ENCODE data around the gene VMP1.

Gene VMP1

GRCh38 chr17:59858167-59858816 lies 150.8 kb downstream of the VMP1 start:
- Histone ChIP-seq H3K27me3 (replicated peaks; ENCODE audit: control insufficient read depth, insufficient read depth, low read length) (no peaks in the 10 kb centered on the region), H3K36me3 (ENCODE audit: control insufficient read depth, insufficient read depth, low read length) (no peaks in the 10 kb centered on the region; the same call in 1 of the 2 replicates), H3K4me3 (replicated peaks; ENCODE audit: low read depth, low read length) (no peak overlapping the region)
- TF ChIP-seq, protein P1, sequence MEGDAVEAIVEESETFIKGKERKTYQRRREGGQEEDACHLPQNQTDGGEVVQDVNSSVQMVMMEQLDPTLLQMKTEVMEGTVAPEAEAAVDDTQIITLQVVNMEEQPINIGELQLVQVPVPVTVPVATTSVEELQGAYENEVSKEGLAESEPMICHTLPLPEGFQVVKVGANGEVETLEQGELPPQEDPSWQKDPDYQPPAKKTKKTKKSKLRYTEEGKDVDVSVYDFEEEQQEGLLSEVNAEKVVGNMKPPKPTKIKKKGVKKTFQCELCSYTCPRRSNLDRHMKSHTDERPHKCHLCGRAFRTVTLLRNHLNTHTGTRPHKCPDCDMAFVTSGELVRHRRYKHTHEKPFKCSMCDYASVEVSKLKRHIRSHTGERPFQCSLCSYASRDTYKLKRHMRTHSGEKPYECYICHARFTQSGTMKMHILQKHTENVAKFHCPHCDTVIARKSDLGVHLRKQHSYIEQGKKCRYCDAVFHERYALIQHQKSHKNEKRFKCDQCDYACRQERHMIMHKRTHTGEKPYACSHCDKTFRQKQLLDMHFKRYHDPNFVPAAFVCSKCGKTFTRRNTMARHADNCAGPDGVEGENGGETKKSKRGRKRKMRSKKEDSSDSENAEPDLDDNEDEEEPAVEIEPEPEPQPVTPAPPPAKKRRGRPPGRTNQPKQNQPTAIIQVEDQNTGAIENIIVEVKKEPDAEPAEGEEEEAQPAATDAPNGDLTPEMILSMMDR (IDR thresholded peaks at IDR 0.05; ENCODE audit: insufficient read depth, low read length, poor library complexity, severe bottlenecking): no peak
- DNase-seq (ENCODE audit: extremely low read depth, insufficient read length): no peak

- no peaks in the 10 kb centered on the region; the same call in 1 of the 2 replicates for H3K36me3 ChIP-seq (ENCODE audit: control insufficient read depth, insufficient read depth, low read length)
- H3K27me3 ChIP-seq (replicated peaks; ENCODE audit: control insufficient read depth, insufficient read depth, low read length): no peaks in the 10 kb centered on the region
- H3K4me3 ChIP-seq (replicated peaks; ENCODE audit: low read depth, low read length): no peak overlapping the region
- TF ChIP-seq, protein P1 (IDR thresholded peaks at IDR 0.05; ENCODE audit: insufficient read depth, low read length, poor library complexity, severe bottlenecking): no peak
- DNase-seq (ENCODE audit: extremely low read depth, insufficient read length): no peak
Observed at GRCh38 chr17:59858932-59859331, 151.5 kb downstream of the VMP1 start.

GRCh38 chr17:59859444-59860025 lies 152.1 kb downstream of the VMP1 start:
- Histone ChIP-seq H3K27me3 (replicated peaks; ENCODE audit: control insufficient read depth, insufficient read depth, low read length) (no peaks in the 10 kb centered on the region), H3K4me3 (replicated peaks; ENCODE audit: low read depth, low read length) (no peak overlapping the region), H3K36me3 (ENCODE audit: control insufficient read depth, insufficient read depth, low read length) (no peaks in the 10 kb centered on the region; the same call in 1 of the 2 replicates)
- no peak for DNase-seq (ENCODE audit: extremely low read depth, insufficient read length)
- TF ChIP-seq, protein P1 (IDR thresholded peaks at IDR 0.05; ENCODE audit: insufficient read depth, low read length, poor library complexity, severe bottlenecking): peak; percentile 40

DNA sequence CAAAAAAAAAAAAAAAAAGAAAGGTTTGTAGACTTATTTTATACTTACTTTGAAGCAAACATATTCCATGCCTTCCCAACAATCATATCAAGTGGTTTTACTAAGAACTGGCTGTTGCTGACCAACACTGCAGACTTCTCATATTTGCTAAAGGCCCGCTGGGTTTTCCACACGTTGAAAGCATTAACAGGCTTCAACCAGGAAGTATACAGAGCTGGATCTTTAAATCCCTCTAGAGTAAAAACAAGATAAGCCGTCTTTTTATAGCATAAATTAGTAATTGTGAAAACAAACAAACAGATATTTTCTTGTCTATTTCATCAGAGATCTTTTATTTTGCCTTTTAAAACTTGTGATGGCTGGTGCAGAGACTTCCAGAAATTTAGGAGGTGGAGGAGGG lies 156.2 kb downstream of the VMP1 start:
- no peak for DNase-seq (ENCODE audit: extremely low read depth, insufficient read length)
- Histone ChIP-seq H3K27me3 (replicated peaks; ENCODE audit: control insufficient read depth, insufficient read depth, low read length) (no peaks in the 10 kb centered on the region), H3K36me3 (ENCODE audit: control insufficient read depth, insufficient read depth, low read length) (no peaks in the 10 kb centered on the region; the same call in none of the 2 replicates), H3K4me3 (replicated peaks; ENCODE audit: low read depth, low read length) (no peak overlapping the region)
- TF ChIP-seq, protein P1 (IDR thresholded peaks at IDR 0.05; ENCODE audit: insufficient read depth, low read length, poor library complexity, severe bottlenecking): no peak

DNA sequence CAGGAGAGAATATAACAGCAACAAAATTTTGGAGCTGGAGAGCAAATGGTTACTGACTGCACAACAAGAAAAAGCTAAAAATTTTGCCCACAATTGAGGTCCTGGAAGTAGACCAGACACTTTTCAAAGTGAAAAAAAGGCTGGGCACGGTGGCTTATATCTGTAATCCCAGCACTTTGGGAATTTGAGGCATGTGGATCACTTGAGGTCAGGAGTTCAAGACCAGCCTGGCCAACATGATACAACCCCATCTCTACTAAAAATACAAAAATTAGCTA lies 162.4 kb downstream of the VMP1 start:
- H3K4me3 ChIP-seq (replicated peaks; ENCODE audit: low read depth, low read length): no peak overlapping the region
- no peaks in the 10 kb centered on the region for H3K27me3 ChIP-seq (replicated peaks; ENCODE audit: control insufficient read depth, insufficient read depth, low read length)
- TF ChIP-seq, protein P1 (IDR thresholded peaks at IDR 0.05; ENCODE audit: insufficient read depth, low read length, poor library complexity, severe bottlenecking): no peak
- DNase-seq (ENCODE audit: extremely low read depth, insufficient read length): no peak
- H3K36me3 ChIP-seq (ENCODE audit: control insufficient read depth, insufficient read depth, low read length): peaks cover 2% of the 10 kb centered on the region
